Parathyroid adenoma (tissue), 2 donors: ENCODE results near the gene RBM19.

Source experiments
- H2AFZ ChIP-seq: fragments of 300-600 bp; sonication (generic); one replicate; pipeline ENCODE4 v1.7.0; 2017; ENCODE audit warnings: antibody characterized with exemption, mild to moderate bottlenecking
- H3K27ac ChIP-seq: fragments of 300-600 bp; sonication (generic); one replicate; pipeline ENCODE4 v1.7.0; 2017
- H3K27me3 ChIP-seq: fragments of 300-600 bp; sonication (generic); one replicate; pipeline ENCODE4 v1.7.0; 2017; ENCODE audit warnings: low read length; ENCODE audit not compliant: control insufficient read depth, insufficient read depth
- H3K36me3 ChIP-seq: fragments of 300-600 bp; sonication (generic); one replicate; pipeline ENCODE4 v1.7.0; 2017; ENCODE audit warnings: low read length; ENCODE audit not compliant: control insufficient read depth, insufficient read depth
- H3K4me1 ChIP-seq: fragments of 300-600 bp; sonication (generic); one replicate; pipeline ENCODE4 v1.7.0; 2017; ENCODE audit warnings: control low read depth
- H3K4me2 ChIP-seq: fragments of 300-600 bp; sonication (generic); one replicate; pipeline ENCODE4 v1.7.0; 2017; ENCODE audit warnings: low read length
- H3K4me3 ChIP-seq: fragments of 300-600 bp; sonication (generic); one replicate; pipeline ENCODE4 v1.7.0; 2017; ENCODE audit warnings: low read depth, low read length
- H3K79me2 ChIP-seq: fragments of 300-600 bp; sonication (generic); one replicate; pipeline ENCODE4 v1.7.0; 2017; ENCODE audit warnings: control low read depth
- H3K9ac ChIP-seq: fragments of 300-600 bp; sonication (generic); one replicate; pipeline ENCODE4 v1.7.0; 2017; ENCODE audit warnings: mild to moderate bottlenecking
- H3K9me3 ChIP-seq: fragments of 300-600 bp; sonication (generic); one replicate; pipeline ENCODE4 v1.7.0; 2017; ENCODE audit warnings: low read length; ENCODE audit not compliant: control insufficient read depth
- TF ChIP-seq, protein P1 (sequence below): fragments of 300-600 bp; sonication (generic); IDR thresholded peaks from one replicate; pipeline ENCODE4 v1.7.0; 2017; ENCODE audit warnings: antibody characterized with exemption, mild to moderate bottlenecking
- donor health status: primary hyperparathyroidism.

Gene RBM19

DNA sequence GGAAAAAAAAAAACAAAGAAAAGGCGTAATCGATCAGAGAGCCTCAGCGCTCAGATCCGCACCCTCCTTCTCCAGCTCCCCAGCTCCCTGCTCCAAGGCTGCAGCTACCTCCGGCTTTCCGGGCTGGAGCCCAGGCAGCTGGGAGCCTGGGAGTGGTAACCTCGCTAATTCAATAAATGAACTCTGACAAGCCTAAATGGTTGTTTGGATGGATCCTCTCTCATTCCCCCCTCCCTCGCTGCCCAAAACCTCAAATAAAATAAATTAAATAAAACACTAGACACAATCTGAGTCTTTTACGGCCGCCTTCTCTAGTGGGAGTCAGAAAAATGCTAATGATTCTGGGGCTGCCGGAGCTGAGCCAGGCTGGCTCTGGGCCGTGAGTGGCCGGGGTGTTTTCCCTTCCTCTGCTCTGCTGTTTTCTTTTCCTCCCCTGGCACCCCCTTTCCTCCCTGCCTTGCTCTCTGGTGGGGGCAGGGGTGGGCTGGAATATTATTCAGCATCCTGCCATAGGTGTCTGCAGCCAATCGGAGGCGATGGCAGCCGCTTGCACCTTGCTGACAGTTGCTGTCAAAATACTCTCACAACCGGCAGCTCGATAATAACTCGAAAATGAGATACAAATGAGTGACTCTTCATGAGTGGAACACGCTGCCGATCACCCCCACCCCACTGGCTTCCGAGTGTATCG, 76.1 kb downstream of the RBM19 start:
- Histone ChIP-seq H3K27me3 (no peaks in the 10 kb centered on the region), H3K9me3 (no peaks in the 10 kb centered on the region), H3K4me3 (no peak overlapping the region), H2AFZ (no peak overlapping the region), H3K79me2 (no peaks in the 10 kb centered on the region), H3K36me3 (no peaks in the 10 kb centered on the region), H3K4me1 (no peaks in the 10 kb centered on the region), H3K4me2 (no peak overlapping the region), H3K27ac (no peak overlapping the region), H3K9ac (no peak overlapping the region)
- TF ChIP-seq, protein P1, sequence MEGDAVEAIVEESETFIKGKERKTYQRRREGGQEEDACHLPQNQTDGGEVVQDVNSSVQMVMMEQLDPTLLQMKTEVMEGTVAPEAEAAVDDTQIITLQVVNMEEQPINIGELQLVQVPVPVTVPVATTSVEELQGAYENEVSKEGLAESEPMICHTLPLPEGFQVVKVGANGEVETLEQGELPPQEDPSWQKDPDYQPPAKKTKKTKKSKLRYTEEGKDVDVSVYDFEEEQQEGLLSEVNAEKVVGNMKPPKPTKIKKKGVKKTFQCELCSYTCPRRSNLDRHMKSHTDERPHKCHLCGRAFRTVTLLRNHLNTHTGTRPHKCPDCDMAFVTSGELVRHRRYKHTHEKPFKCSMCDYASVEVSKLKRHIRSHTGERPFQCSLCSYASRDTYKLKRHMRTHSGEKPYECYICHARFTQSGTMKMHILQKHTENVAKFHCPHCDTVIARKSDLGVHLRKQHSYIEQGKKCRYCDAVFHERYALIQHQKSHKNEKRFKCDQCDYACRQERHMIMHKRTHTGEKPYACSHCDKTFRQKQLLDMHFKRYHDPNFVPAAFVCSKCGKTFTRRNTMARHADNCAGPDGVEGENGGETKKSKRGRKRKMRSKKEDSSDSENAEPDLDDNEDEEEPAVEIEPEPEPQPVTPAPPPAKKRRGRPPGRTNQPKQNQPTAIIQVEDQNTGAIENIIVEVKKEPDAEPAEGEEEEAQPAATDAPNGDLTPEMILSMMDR, result no peak

DNA sequence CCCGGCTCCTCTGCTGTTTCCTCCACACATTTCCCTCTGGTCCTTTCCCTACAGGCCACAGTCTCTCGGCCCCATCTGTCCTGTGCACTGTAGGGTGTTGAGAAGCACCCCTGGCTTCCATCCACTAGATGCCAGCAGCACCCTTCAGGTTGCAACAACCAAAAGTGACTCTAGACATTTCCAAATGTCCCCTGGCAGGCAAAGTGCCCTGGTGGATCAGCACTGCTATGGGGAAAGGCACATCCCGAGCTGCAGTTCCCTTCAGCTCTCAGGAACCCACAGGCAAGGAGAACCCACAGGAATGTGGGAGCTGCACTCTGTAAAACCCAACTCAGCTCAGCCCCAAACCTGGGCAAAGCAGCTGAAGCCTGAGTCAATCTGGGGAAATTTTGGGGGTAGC, 77.0 kb downstream of the RBM19 start:
- Histone ChIP-seq H3K27me3 (no peaks in the 10 kb centered on the region), H2AFZ (no peak overlapping the region), H3K36me3 (no peaks in the 10 kb centered on the region), H3K4me3 (no peak overlapping the region), H3K4me2 (no peak overlapping the region), H3K79me2 (no peaks in the 10 kb centered on the region), H3K4me1 (no peaks in the 10 kb centered on the region), H3K9ac (no peak overlapping the region), H3K27ac (no peak overlapping the region), H3K9me3 (no peaks in the 10 kb centered on the region)
- TF ChIP-seq, protein P1, result no peak

DNA sequence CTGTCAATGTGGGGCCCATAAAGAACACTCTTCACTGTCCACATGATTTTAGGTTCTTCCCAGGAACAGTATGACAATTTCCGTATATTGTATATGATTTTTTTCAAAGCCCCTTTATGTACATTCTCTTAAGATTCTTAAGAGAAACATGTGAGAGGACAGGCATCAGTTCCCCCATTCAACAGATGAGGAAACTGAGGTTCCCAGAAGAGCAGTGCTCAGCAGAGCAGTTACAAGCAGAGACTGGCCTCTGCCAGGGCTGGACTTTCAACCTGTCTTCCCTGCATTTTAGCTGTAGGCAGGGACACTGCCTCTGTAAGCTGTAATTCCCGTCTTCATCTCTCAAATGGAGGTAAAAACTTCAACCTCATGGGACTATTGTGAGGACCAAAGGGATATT, 77.7 kb downstream of the RBM19 start:
- H2AFZ ChIP-seq, result no peak overlapping the region
- H3K27ac ChIP-seq, result no peak overlapping the region
- H3K36me3 ChIP-seq, result no peaks in the 10 kb centered on the region
- TF ChIP-seq, protein P1, result no peak
- no peak overlapping the region for H3K4me2 ChIP-seq
- no peaks in the 10 kb centered on the region for H3K4me1 ChIP-seq
- no peak overlapping the region for H3K9ac ChIP-seq
- H3K79me2 ChIP-seq, result no peaks in the 10 kb centered on the region
- no peaks in the 10 kb centered on the region for H3K9me3 ChIP-seq
- H3K4me3 ChIP-seq, result no peak overlapping the region
- no peaks in the 10 kb centered on the region for H3K27me3 ChIP-seq

GRCh38 chr12:113887906-113888305, 78.2 kb downstream of the RBM19 start:
- Histone ChIP-seq H3K4me2 (no peak overlapping the region), H3K79me2 (no peaks in the 10 kb centered on the region), H3K27ac (no peak overlapping the region), H3K4me3 (no peak overlapping the region), H3K27me3 (no peaks in the 10 kb centered on the region), H3K4me1 (no peaks in the 10 kb centered on the region), H3K36me3 (no peaks in the 10 kb centered on the region), H2AFZ (no peak overlapping the region), H3K9ac (no peak overlapping the region), H3K9me3 (no peaks in the 10 kb centered on the region)
- TF ChIP-seq, protein P1, result no peak

DNA sequence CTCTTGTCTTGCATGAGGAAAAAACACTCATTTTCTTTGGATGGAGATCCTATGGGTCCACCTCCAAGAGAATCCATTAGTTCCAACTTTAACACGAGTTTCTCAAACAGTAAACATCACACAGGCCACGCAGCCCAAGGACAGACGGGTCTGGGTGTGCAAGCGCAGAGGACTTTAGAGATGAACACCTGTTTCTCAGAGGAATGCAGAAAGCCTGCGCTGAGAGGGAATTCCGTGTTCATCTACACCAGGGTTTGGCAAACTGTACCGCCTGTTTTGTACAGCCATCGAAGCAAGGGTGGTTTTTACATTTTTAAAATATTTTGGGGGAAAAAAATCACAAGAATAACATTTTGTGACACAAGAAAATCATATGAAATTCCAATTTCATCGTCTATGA, 79.4 kb downstream of the RBM19 start:
- no peak overlapping the region for H3K9ac ChIP-seq
- no peak overlapping the region for H3K27ac ChIP-seq
- TF ChIP-seq, protein P1, result no peak
- no peaks in the 10 kb centered on the region for H3K4me1 ChIP-seq
- no peaks in the 10 kb centered on the region for H3K79me2 ChIP-seq
- H3K27me3 ChIP-seq, result no peaks in the 10 kb centered on the region
- H3K4me2 ChIP-seq, result no peak overlapping the region
- H2AFZ ChIP-seq, result no peak overlapping the region
- H3K9me3 ChIP-seq, result no peaks in the 10 kb centered on the region
- no peak overlapping the region for H3K4me3 ChIP-seq
- H3K36me3 ChIP-seq, result no peaks in the 10 kb centered on the region
